ENCODE results near the gene USP53.

Gene USP53

GRCh38 chr4:119231491-119231890 is 19.0 kb downstream of the USP53 start:
- H3K27ac ChIP-seq, result no peak overlapping the region
- no peaks in the 10 kb centered on the region for H3K36me3 ChIP-seq (ENCODE audit: insufficient read depth, low read length)
- H3K9ac ChIP-seq (ENCODE audit: insufficient read length), result no peak overlapping the region
- no peak for DNase-seq (ENCODE audit: low read depth, low spot score)
- TF ChIP-seq EZH2 (IDR thresholded peaks at IDR 0.05), result no peak
- TF ChIP-seq FOXP2 (optimal IDR thresholded peaks at IDR 0.05; ENCODE audit: control extremely low read depth, extremely low read length, insufficient read depth), result no peak
- TF ChIP-seq POLR2AphosphoS5 (IDR thresholded peaks at IDR 0.05; ENCODE audit: borderline replicate concordance, low read depth, low read length), result no peak
- H3K4me3 ChIP-seq, result no peak overlapping the region
- H3K9me3 ChIP-seq (ENCODE audit: low read depth, low read length), result no peaks in the 10 kb centered on the region

- H3K36me3 ChIP-seq (ENCODE audit: insufficient read depth, low read length), result no peaks in the 10 kb centered on the region
- no peaks in the 10 kb centered on the region for H3K9me3 ChIP-seq (ENCODE audit: low read depth, low read length)
- no peak overlapping the region for H3K27ac ChIP-seq
- TF ChIP-seq EZH2 (IDR thresholded peaks at IDR 0.05), result no peak
- TF ChIP-seq FOXP2 (optimal IDR thresholded peaks at IDR 0.05; ENCODE audit: control extremely low read depth, extremely low read length, insufficient read depth), result no peak
- no peak for TF ChIP-seq POLR2AphosphoS5 (IDR thresholded peaks at IDR 0.05; ENCODE audit: borderline replicate concordance, low read depth, low read length)
- no peak overlapping the region for H3K4me3 ChIP-seq
- DNase-seq (ENCODE audit: low read depth, low spot score), result no peak
- no peak overlapping the region for H3K9ac ChIP-seq (ENCODE audit: insufficient read length)
Measured at GRCh38 chr4:119232286-119232685, 19.8 kb downstream of the USP53 start.

DNA sequence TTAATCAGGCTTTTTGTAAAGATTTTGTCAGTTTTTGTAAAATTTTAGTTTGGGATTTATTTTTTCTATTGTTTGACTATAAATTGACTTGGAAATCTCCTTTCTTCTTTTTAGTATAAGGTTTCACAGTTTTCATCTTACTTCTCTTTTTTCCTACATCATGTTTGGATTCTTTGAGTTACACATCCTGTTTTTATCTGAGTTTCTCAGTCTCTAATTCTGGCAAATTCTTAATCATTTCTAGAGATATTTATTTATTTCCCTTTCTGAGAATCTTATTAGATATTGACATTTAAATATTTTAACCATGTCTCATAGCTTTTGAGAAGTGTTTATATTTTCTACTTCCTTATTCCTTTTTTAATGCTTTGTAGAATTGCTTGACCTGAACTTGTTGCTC is 20.7 kb downstream of the USP53 start:
- Histone ChIP-seq H3K27ac (no peak overlapping the region), H3K9me3 (ENCODE audit: low read depth, low read length) (no peaks in the 10 kb centered on the region), H3K9ac (ENCODE audit: insufficient read length) (no peak overlapping the region), H3K36me3 (ENCODE audit: insufficient read depth, low read length) (no peaks in the 10 kb centered on the region), H3K4me3 (no peak overlapping the region)
- TF ChIP-seq POLR2AphosphoS5 (IDR thresholded peaks at IDR 0.05; ENCODE audit: borderline replicate concordance, low read depth, low read length), result no peak
- TF ChIP-seq EZH2 (IDR thresholded peaks at IDR 0.05), result no peak
- TF ChIP-seq FOXP2 (optimal IDR thresholded peaks at IDR 0.05; ENCODE audit: control extremely low read depth, extremely low read length, insufficient read depth), result no peak
- no peak for DNase-seq (ENCODE audit: low read depth, low spot score)

- TF ChIP-seq FOXP2 (optimal IDR thresholded peaks at IDR 0.05; ENCODE audit: control extremely low read depth, extremely low read length, insufficient read depth), result no peak
- no peak for TF ChIP-seq POLR2AphosphoS5 (IDR thresholded peaks at IDR 0.05; ENCODE audit: borderline replicate concordance, low read depth, low read length)
- no peak for TF ChIP-seq EZH2 (IDR thresholded peaks at IDR 0.05)
- H3K9ac ChIP-seq (ENCODE audit: insufficient read length), result no peak overlapping the region
- no peak for DNase-seq (ENCODE audit: low read depth, low spot score)
- no peak overlapping the region for H3K4me3 ChIP-seq
- no peaks in the 10 kb centered on the region for H3K36me3 ChIP-seq (ENCODE audit: insufficient read depth, low read length)
- no peaks in the 10 kb centered on the region for H3K9me3 ChIP-seq (ENCODE audit: low read depth, low read length)
- no peak overlapping the region for H3K27ac ChIP-seq
Measured at GRCh38 chr4:119233750-119234149, 21.2 kb downstream of the USP53 start.

GRCh38 chr4:119237201-119237600 is 24.7 kb downstream of the USP53 start:
- no peak overlapping the region for H3K9ac ChIP-seq (ENCODE audit: insufficient read length)
- TF ChIP-seq FOXP2 (optimal IDR thresholded peaks at IDR 0.05; ENCODE audit: control extremely low read depth, extremely low read length, insufficient read depth) (no peak), EZH2 (IDR thresholded peaks at IDR 0.05) (no peak), POLR2AphosphoS5 (IDR thresholded peaks at IDR 0.05; ENCODE audit: borderline replicate concordance, low read depth, low read length) (no peak)
- DNase-seq (ENCODE audit: low read depth, low spot score), result no peak

GRCh38 chr4:119237642-119238041 is 25.1 kb downstream of the USP53 start:
- H3K27ac ChIP-seq, result no peak overlapping the region

More at GRCh38 chr4:119237201-119237600, 24.7 kb downstream of the USP53 start:
- H3K36me3 ChIP-seq (ENCODE audit: insufficient read depth, low read length), result no peaks in the 10 kb centered on the region
- no peak overlapping the region for H3K4me3 ChIP-seq
- no peak overlapping the region for H3K27ac ChIP-seq
- H3K9me3 ChIP-seq (ENCODE audit: low read depth, low read length), result no peaks in the 10 kb centered on the region

DNA sequence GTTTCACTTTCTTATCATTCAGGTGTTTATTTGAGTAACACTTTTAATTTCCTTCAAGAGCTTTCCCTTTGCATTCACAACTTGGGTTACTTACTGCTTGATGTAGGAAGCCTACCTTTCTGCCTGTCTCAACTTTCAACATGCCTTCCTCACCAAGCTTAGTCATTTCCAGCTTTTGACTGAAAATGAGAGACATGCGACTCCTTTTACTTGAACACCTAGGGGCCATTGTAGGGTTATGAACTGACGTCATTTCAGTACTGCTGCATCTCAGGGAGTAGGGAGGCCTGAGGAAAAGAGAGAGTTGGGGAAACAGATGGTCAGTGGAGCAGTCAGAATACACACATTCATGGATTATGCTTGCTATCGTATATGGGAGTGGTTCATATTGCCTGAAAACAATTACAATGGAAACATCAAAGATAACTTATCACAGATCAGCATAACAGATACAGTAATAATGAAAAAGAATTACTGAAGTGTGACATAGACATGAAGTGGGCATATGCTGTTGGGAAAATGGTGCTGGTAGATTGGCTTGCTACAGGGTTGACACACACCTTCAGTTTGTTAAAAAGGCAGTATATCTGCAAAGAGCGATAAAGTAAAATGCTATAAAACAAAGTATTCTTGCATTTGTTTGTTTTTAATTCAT is 25.7 kb downstream of the USP53 start:
- Histone ChIP-seq H3K4me3 (no peak overlapping the region), H3K9me3 (ENCODE audit: low read depth, low read length) (no peaks in the 10 kb centered on the region), H3K36me3 (ENCODE audit: insufficient read depth, low read length) (no peaks in the 10 kb centered on the region), H3K27ac (no peak overlapping the region), H3K9ac (ENCODE audit: insufficient read length) (no peak overlapping the region)
- DNase-seq (ENCODE audit: low read depth, low spot score), result no peak
- TF ChIP-seq EZH2 (IDR thresholded peaks at IDR 0.05) (no peak), FOXP2 (optimal IDR thresholded peaks at IDR 0.05; ENCODE audit: control extremely low read depth, extremely low read length, insufficient read depth) (no peak), POLR2AphosphoS5 (IDR thresholded peaks at IDR 0.05; ENCODE audit: borderline replicate concordance, low read depth, low read length) (no peak)

More at GRCh38 chr4:119237642-119238041, 25.1 kb downstream of the USP53 start:
- H3K4me3 ChIP-seq, result no peak overlapping the region
- H3K9me3 ChIP-seq (ENCODE audit: low read depth, low read length), result no peaks in the 10 kb centered on the region
- H3K9ac ChIP-seq (ENCODE audit: insufficient read length), result no peak overlapping the region
- TF ChIP-seq FOXP2 (optimal IDR thresholded peaks at IDR 0.05; ENCODE audit: control extremely low read depth, extremely low read length, insufficient read depth) (no peak), POLR2AphosphoS5 (IDR thresholded peaks at IDR 0.05; ENCODE audit: borderline replicate concordance, low read depth, low read length) (no peak), EZH2 (IDR thresholded peaks at IDR 0.05) (no peak)
- no peak for DNase-seq (ENCODE audit: low read depth, low spot score)
- no peaks in the 10 kb centered on the region for H3K36me3 ChIP-seq (ENCODE audit: insufficient read depth, low read length)

GRCh38 chr4:119240128-119240527 is 27.6 kb downstream of the USP53 start:
- Histone ChIP-seq H3K9ac (ENCODE audit: insufficient read length) (no peak overlapping the region), H3K9me3 (ENCODE audit: low read depth, low read length) (no peaks in the 10 kb centered on the region), H3K27ac (no peak overlapping the region), H3K4me3 (no peak overlapping the region), H3K36me3 (ENCODE audit: insufficient read depth, low read length) (no peaks in the 10 kb centered on the region)
- no peak for DNase-seq (ENCODE audit: low read depth, low spot score)
- TF ChIP-seq FOXP2 (optimal IDR thresholded peaks at IDR 0.05; ENCODE audit: control extremely low read depth, extremely low read length, insufficient read depth), result no peak

DNA sequence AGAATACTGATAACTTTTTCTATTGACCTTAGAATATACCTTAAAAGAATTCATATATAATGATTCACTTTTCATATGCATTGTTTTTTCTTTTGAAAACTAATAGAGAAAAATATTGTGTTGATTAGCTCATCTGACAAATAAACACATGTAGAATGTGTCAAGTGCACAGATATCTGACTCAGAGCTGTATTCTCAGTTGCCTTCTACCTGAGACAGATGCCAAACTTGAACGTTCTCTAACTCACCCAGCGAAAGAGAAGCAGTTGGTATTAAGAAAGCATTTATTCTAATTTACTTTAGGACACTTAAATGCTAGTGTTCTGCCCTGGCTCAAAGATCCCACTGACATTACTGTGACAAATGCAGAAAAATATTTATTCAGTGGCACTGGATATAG is 28.1 kb downstream of the USP53 start:
- TF ChIP-seq POLR2AphosphoS5 (IDR thresholded peaks at IDR 0.05; ENCODE audit: borderline replicate concordance, low read depth, low read length), result no peak
- TF ChIP-seq EZH2 (IDR thresholded peaks at IDR 0.05), result no peak
- TF ChIP-seq FOXP2 (optimal IDR thresholded peaks at IDR 0.05; ENCODE audit: control extremely low read depth, extremely low read length, insufficient read depth), result no peak
- DNase-seq (ENCODE audit: low read depth, low spot score), result no peak
- H3K36me3 ChIP-seq (ENCODE audit: insufficient read depth, low read length), result no peaks in the 10 kb centered on the region

More for the DNA sequence above, 28.1 kb downstream of the USP53 start:
- H3K9me3 ChIP-seq (ENCODE audit: low read depth, low read length), result no peaks in the 10 kb centered on the region
- no peak overlapping the region for H3K4me3 ChIP-seq
- no peak overlapping the region for H3K9ac ChIP-seq (ENCODE audit: insufficient read length)
- H3K27ac ChIP-seq, result no peak overlapping the region

All from SK-N-MC (cell line).